Fibroblast of pulmonary artery (primary cell): ENCODE results near the gene AFP.

Source experiments
- DNase-seq: peaks from one replicate; pipeline ENCODE4 v3.0.0-alpha.2; 2010; ENCODE audit warnings: low read depth
- H3K4me3 ChIP-seq: replicated peaks from 2 replicates; pipeline ENCODE4 v1.5.1; 2011; ENCODE audit warnings: low read depth, mild to moderate bottlenecking, control low read depth, low read length, moderate library complexity
- TF ChIP-seq, protein P1 (sequence below): IDR thresholded peaks from 2 replicates; pipeline ENCODE4 v1.5.1; 2011; ENCODE audit warnings: mild to moderate bottlenecking, control low read depth, low read length, inconsistent platforms; ENCODE audit errors: missing control alignments

The AFP gene

DNA sequence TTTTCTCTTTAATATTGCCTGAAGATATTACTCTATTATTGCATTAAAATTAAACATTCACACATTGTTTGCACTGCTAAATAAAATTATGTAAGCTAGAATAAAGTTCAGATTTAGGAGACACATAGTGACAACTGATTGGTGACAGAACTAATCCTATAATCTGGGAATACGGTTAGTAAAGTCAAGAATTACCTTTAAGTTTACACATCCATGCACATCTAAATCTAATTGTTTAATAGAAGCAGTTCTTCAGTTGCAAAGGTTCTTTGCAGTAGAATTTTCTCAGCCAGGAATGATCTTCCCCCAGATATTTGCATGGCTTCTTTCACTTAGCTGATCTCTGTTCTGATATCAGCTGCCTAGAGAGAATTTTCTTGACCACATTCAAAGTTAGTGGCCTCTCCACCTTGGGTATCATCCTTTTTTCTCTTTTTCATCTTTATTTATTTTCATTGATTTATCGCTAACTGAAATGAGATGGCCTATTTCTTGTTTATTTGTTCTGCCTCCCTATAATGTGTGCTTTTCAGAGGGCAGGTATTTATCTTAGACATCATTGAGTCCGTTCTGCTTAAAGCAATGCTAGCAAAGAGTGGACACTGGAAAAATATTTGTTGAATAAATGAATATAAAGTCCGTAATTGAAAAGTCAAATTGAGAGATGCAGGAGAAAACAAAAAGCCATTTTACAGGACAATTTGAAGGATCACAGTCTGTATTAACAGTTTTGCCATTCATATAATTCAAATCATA lies 12.6 kb downstream of the AFP start:
- TF ChIP-seq, protein P1, sequence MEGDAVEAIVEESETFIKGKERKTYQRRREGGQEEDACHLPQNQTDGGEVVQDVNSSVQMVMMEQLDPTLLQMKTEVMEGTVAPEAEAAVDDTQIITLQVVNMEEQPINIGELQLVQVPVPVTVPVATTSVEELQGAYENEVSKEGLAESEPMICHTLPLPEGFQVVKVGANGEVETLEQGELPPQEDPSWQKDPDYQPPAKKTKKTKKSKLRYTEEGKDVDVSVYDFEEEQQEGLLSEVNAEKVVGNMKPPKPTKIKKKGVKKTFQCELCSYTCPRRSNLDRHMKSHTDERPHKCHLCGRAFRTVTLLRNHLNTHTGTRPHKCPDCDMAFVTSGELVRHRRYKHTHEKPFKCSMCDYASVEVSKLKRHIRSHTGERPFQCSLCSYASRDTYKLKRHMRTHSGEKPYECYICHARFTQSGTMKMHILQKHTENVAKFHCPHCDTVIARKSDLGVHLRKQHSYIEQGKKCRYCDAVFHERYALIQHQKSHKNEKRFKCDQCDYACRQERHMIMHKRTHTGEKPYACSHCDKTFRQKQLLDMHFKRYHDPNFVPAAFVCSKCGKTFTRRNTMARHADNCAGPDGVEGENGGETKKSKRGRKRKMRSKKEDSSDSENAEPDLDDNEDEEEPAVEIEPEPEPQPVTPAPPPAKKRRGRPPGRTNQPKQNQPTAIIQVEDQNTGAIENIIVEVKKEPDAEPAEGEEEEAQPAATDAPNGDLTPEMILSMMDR: no peak
- no peak for DNase-seq
- H3K4me3 ChIP-seq: no peak overlapping the region

- DNase-seq: peak; percentile 86
- H3K4me3 ChIP-seq: no peak overlapping the region
- TF ChIP-seq, protein P1: no peak
These were observed 14.5 kb downstream of the AFP start for GRCh38 chr4:73450398-73451004.

GRCh38 chr4:73451404-73451803 lies 15.4 kb downstream of the AFP start:
- H3K4me3 ChIP-seq: no peak overlapping the region
- DNase-seq: peak; percentile 76
- TF ChIP-seq, protein P1: no peak

DNA sequence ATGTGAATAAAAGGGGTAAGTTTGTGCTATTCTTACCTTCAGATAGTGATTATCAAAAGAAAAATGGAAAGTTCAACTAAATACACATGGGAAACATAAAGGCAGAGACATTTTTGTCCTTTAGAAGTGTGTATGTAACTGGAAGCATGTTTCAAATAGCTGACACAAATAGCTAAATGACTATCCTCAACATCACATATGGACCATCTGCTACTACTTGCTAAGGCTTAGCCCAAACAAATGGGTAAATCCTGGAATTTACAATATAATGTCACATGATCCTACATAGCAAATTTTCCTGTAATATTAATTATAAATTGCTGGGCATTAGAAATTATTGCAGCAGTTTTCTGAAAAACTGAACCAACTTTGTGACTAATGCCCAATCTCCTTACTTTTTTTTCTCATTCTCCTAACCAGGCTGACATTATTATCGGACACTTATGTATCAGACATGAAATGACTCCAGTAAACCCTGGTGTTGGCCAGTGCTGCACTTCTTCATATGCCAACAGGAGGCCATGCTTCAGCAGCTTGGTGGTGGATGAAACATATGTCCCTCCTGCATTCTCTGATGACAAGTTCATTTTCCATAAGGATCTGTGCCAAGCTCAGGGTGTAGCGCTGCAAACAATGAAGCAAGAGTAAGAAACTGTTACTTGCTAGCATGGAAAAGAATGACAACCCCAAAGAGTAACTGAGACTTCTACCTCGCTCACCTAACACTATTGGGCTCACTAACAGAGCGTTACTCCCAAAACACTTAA lies 16.1 kb downstream of the AFP start:
- H3K4me3 ChIP-seq: no peak overlapping the region
- TF ChIP-seq, protein P1: no peak
- peak; percentile 30 for DNase-seq

- peak; percentile 11 for DNase-seq
- H3K4me3 ChIP-seq: no peak overlapping the region
- TF ChIP-seq, protein P1: no peak
These were observed 17.1 kb downstream of the AFP start for GRCh38 chr4:73452953-73453700.

GRCh38 chr4:73453701-73454005 lies 17.6 kb downstream of the AFP start:
- H3K4me3 ChIP-seq: no peak overlapping the region
- DNase-seq: peak; percentile 11
- TF ChIP-seq, protein P1: no peak
